HEK293 (cell line): Measurements from ENCODE around the gene CEP295NL.

Experiments used
- CTCF ChIA-PET: fragments of 350-600 bp; formaldehyde crosslinking; extraction: SDS; loops from one replicate; lab custom pipeline; 2021; ENCODE audit warnings: antibody characterized with exemption; lab: Yijun Ruan, JAX
- POLR2A ChIA-PET: fragments of 300-600 bp; formaldehyde crosslinking; extraction: SDS; loops from one replicate; lab custom pipeline; 2020; ENCODE audit warnings: antibody characterized with exemption, inconsistent platforms; lab: Yijun Ruan, JAX
- H3K27ac ChIP-seq: fragments of 200-500 bp; sonication (Bioruptor generic); 2 replicates; pipeline ENCODE4 v1.5.1; 2014; ENCODE audit warnings: low read depth, low read length, control low read depth, inconsistent platforms; ENCODE audit errors: extremely low read depth
- H3K36me3 ChIP-seq, 2 experiments: fragments of 200-500 bp in 1 of 2; sonication (Bioruptor generic) in 1 of 2; 1 replicate in 1 of 2; 2 replicates in 1 of 2; pipeline ENCODE4 v1.5.1; 2014 to 2017; ENCODE audit warnings: inconsistent platforms in 2 of 2, low read length in 2 of 2; ENCODE audit not compliant: control insufficient read depth in 2 of 2, insufficient read depth in 1 of 2
- H3K4me1 ChIP-seq: fragments of 200-500 bp; sonication (Bioruptor generic); 2 replicates; pipeline ENCODE4 v1.5.1; 2014; ENCODE audit warnings: mild to moderate bottlenecking, low read length, inconsistent platforms; ENCODE audit not compliant: control insufficient read depth, insufficient read depth
- H3K4me3 ChIP-seq: 2 replicates; pipeline ENCODE4 v1.5.1; 2011; ENCODE audit warnings: low read depth, mild to moderate bottlenecking, control low read depth, low read length, moderate library complexity
- H3K9me3 ChIP-seq: fragments of 200-500 bp; sonication (Bioruptor generic); 2 replicates; pipeline ENCODE4 v1.5.1; 2014; ENCODE audit warnings: low read depth, low read length, inconsistent platforms; ENCODE audit not compliant: control insufficient read depth, insufficient read depth
- OSR2 ChIP-seq: fragments of 450-650 bp; formaldehyde crosslinking; IDR thresholded peaks from 2 replicates; pipeline ENCODE4 v1.5.1; 2016; ENCODE audit warnings: missing biosample characterization, missing genetic modification characterization
- YY1 ChIP-seq: fragments of 450-650 bp; formaldehyde crosslinking; IDR thresholded peaks from 2 replicates; pipeline ENCODE4 v1.5.1; 2018; ENCODE audit warnings: missing biosample characterization, missing genetic modification characterization
- ZBTB44 ChIP-seq: fragments of 450-650 bp; IDR thresholded peaks from 2 replicates; pipeline ENCODE4 v1.5.1; 2018; ENCODE audit warnings: missing biosample characterization, mild to moderate bottlenecking, missing genetic modification characterization
- ZFP41 ChIP-seq: fragments of 450-650 bp; formaldehyde crosslinking; IDR thresholded peaks from 2 replicates; pipeline ENCODE4 v1.5.1; 2016; ENCODE audit warnings: missing biosample characterization, missing genetic modification characterization, borderline replicate concordance
- ZNF169 ChIP-seq: fragments of 450-650 bp; formaldehyde crosslinking; IDR thresholded peaks from 2 replicates; pipeline ENCODE4 v1.5.1; 2016; ENCODE audit warnings: missing biosample characterization, missing genetic modification characterization
- ZNF26 ChIP-seq: fragments of 450-650 bp; formaldehyde crosslinking; IDR thresholded peaks from 2 replicates; pipeline ENCODE4 v1.5.1; 2016; ENCODE audit warnings: missing biosample characterization, missing genetic modification characterization
- ZNF473 ChIP-seq: fragments of 450-650 bp; formaldehyde crosslinking; IDR thresholded peaks from 2 replicates; pipeline ENCODE4 v1.5.1; 2017; ENCODE audit warnings: missing biosample characterization, missing genetic modification characterization
- ZNF560 ChIP-seq: fragments of 450-650 bp; formaldehyde crosslinking; IDR thresholded peaks from 2 replicates; pipeline ENCODE4 v1.5.1; 2017; ENCODE audit warnings: missing biosample characterization, missing genetic modification characterization, borderline replicate concordance
- ZNF701 ChIP-seq: fragments of 450-650 bp; formaldehyde crosslinking; IDR thresholded peaks from 2 replicates; pipeline ENCODE4 v1.5.1; 2016; ENCODE audit warnings: missing biosample characterization, missing genetic modification characterization
- ZSCAN4 ChIP-seq: fragments of 450-650 bp; formaldehyde crosslinking; IDR thresholded peaks from 2 replicates; pipeline ENCODE4 v1.5.1; 2017; ENCODE audit warnings: missing biosample characterization, missing genetic modification characterization
- TF ChIP-seq, protein P1 (sequence below): fragments of 450-650 bp; formaldehyde crosslinking; IDR thresholded peaks from 2 replicates; pipeline ENCODE4 v1.5.1; 2016; ENCODE audit warnings: missing biosample characterization, missing genetic modification characterization

CEP295NL gene

DNA sequence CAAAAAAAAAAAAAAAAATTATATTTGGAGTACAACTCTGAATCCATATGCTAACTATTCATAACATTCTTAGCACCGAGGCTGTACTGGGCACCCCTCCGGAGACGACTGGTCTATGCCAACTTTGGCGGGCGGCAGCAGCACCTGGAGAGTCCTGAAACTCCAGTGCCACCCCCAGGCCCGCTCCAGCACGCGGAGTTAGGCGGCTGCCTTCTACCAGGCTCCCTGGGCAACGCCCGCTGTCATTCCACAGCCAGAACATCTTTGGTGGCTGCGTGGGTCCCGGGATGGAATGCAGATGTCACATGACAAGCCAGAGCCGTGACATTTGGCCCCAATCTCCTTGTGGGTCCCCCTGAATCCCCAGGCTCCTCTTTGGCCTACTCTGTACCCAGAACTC is 16.0 kb upstream of the CEP295NL start (continued):
- TF ChIP-seq ZBTB44 (no peak), ZNF701 (tag by site-specific recombination) (no peak)

DNA sequence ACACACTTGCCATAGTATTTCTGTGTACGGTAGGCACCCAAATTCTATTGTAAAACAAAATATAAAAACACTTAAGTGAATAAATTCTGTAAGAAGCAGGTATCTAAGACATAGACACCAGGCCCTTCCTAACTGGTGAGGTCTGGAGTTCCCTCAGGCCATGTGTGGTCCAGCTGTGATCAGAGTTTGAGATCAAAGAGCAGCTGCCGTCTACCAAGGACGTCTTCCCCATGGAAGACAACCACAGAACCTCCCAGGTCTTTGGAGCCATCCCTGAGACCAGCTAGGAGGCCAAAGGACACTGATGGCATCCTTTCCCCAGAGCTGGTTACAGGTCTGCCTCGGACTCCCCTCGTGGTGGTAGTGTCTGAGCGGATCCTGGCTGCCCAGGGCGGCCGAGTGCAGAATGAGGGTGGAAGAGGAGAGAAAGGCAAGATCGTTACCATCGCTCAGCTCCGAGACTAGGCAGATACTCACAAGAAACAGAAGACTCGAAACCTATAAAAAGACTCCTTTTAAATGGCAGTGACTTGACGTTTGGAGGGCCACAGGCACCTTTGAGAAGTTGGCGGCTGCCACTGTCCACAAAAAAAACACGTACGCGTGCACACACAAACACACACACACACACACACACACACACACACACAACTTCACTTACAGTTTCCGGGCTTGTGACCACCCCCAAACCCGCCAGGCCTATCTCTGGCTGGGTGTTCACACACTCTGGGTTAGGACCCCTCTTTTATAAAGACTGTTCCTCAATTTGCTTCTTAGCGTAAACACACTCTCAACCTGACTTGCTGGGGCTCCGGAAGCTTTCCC is 14.7 kb upstream of the CEP295NL start:
- no peak overlapping the region for H3K27ac ChIP-seq
- H3K36me3 ChIP-seq: no peaks in the 10 kb centered on the region; a peak in 1 of 3 replicates
- no peaks in the 10 kb centered on the region for H3K4me1 ChIP-seq
- POLR2A ChIA-PET: interaction anchor here (0.5 kb wide), 1 partner anchor 29 kb away, joined by 3 read pairs; no protein-coding TSS in a partner anchor
- CTCF ChIA-PET: interaction anchor here (0.6 kb wide), 3 partner anchors 14 to 806 kb away, joined by 3 to 5 read pairs (median 3); no protein-coding TSS in a partner anchor
- TF ChIP-seq ZSCAN4 (tag by site-specific recombination) (peak; percentile 20; the same call in 1 of the 2 replicates), ZNF560 (no peak)
- no peak overlapping the region for H3K4me3 ChIP-seq
- no peaks in the 10 kb centered on the region for H3K9me3 ChIP-seq

DNA sequence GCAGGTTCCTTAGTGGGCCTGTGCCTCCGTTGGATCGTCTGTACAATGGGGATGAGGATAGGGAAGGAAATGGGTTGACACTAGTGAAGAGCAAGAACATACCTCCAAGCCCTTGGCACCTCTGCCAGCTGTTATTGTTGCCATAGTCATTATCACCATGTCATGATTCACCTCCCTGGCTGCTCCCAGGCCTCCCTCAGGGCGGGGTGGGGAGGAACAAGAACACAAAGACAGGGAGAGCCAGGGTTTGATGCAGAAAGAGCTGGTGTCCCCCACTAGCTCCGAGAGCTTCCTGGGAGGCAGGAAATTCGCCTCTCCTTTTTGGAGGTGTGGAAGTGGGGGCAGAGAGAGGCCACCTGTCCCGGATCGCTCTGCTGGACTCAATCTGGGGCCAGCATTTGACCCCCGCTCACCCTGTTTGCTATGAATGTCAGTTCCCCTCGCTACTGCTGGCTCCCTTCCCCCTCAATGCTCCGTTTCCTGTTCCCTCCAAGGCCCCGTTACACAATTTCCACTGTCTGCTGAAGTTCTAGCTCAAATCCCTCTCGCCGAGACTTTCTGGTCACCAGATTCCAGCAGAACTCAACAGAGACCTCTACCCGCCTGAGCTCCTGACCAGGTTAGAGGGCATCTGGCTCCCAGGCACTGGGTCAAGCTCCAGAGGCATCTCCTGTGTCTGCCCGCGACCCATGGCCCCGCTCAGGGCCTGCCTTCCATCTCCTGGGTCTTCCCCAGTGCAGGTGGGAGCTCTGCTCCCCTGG is 13.1 kb upstream of the CEP295NL start:
- TF ChIP-seq ZFP41 (tag by site-specific recombination) (no peak), ZNF473 (tag by site-specific recombination) (no peak), ZNF169 (no peak), ZNF26 (tag by site-specific recombination) (no peak), YY1 (no peak), OSR2 (tag by site-specific recombination) (no peak)
- TF ChIP-seq, protein P1, sequence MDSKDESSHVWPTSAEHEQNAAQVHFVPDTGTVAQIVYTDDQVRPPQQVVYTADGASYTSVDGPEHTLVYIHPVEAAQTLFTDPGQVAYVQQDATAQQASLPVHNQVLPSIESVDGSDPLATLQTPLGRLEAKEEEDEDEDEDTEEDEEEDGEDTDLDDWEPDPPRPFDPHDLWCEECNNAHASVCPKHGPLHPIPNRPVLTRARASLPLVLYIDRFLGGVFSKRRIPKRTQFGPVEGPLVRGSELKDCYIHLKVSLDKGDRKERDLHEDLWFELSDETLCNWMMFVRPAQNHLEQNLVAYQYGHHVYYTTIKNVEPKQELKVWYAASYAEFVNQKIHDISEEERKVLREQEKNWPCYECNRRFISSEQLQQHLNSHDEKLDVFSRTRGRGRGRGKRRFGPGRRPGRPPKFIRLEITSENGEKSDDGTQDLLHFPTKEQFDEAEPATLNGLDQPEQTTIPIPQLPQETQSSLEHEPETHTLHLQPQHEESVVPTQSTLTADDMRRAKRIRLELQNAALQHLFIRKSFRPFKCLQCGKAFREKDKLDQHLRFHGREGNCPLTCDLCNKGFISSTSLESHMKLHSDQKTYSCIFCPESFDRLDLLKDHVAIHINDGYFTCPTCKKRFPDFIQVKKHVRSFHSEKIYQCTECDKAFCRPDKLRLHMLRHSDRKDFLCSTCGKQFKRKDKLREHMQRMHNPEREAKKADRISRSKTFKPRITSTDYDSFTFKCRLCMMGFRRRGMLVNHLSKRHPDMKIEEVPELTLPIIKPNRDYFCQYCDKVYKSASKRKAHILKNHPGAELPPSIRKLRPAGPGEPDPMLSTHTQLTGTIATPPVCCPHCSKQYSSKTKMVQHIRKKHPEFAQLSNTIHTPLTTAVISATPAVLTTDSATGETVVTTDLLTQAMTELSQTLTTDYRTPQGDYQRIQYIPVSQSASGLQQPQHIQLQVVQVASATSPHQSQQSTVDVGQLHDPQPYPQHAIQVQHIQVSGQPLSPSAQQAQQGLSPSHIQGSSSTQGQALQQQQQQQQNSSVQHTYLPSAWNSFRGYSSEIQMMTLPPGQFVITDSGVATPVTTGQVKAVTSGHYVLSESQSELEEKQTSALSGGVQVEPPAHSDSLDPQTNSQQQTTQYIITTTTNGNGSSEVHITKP (tag by site-specific recombination): peak; percentile 41; the same call in 1 of the 2 replicates
- no peaks in the 10 kb centered on the region; a peak in 1 of 3 replicates for H3K36me3 ChIP-seq
- CTCF ChIA-PET: interaction anchor here (1.0 to 1.7 kb wide), 2 partner anchors 50 to 55 kb away, joined by 4 to 5 read pairs; no protein-coding TSS in a partner anchor
- H3K4me1 ChIP-seq: no peaks in the 10 kb centered on the region
- H3K9me3 ChIP-seq: no peaks in the 10 kb centered on the region
- POLR2A ChIA-PET: interaction anchor here (0.6 kb wide), 1 partner anchor 958 kb away, joined by 3 read pairs; the partner anchor contains the start of gene TNRC6C
- H3K27ac ChIP-seq: no peak overlapping the region
- H3K4me3 ChIP-seq: no peak overlapping the region
